Glutamatergic neuron (in vitro differentiated cells): ENCODE data around the gene PRR18. TPM values are rescaled to one million over a fixed set of nuclear protein-coding genes. Genes with fewer than 3 reads are reported as not detected.

Experiments
- DNase-seq: peaks from one replicate; pipeline ENCODE4 v3.0.0; 2022
- H3K27ac Mint-ChIP-seq: one replicate; pipeline ENCODE4 v1.8.0; 2020; ENCODE audit warnings: mild to moderate bottlenecking, mixed read lengths, inconsistent platforms; ENCODE audit not compliant: unreplicated experiment
- H3K27me3 Mint-ChIP-seq: one replicate; pipeline ENCODE4 v1.8.0; 2020; ENCODE audit warnings: mild to moderate bottlenecking, moderate library complexity, mixed read lengths, inconsistent platforms; ENCODE audit not compliant: unreplicated experiment
- H3K36me3 Mint-ChIP-seq: one replicate; pipeline ENCODE4 v1.8.0; 2020; ENCODE audit warnings: mild to moderate bottlenecking, mixed read lengths, inconsistent platforms; ENCODE audit not compliant: unreplicated experiment
- H3K4me1 Mint-ChIP-seq: one replicate; pipeline ENCODE4 v1.8.0; 2020; ENCODE audit warnings: mild to moderate bottlenecking, low read depth, mixed read lengths, inconsistent platforms; ENCODE audit not compliant: unreplicated experiment
- H3K4me3 Mint-ChIP-seq: one replicate; pipeline ENCODE4 v1.8.0; 2020; ENCODE audit warnings: mild to moderate bottlenecking, mixed read lengths, inconsistent platforms; ENCODE audit not compliant: unreplicated experiment
- H3K9me3 Mint-ChIP-seq: one replicate; pipeline ENCODE4 v1.8.0; 2020; ENCODE audit warnings: mild to moderate bottlenecking, moderate library complexity, mixed read lengths, inconsistent platforms; ENCODE audit not compliant: unreplicated experiment
- CTCF ChIP-seq: fragments of 200-600 bp; sonication (generic); IDR thresholded peaks from one replicate; pipeline ENCODE4 v1.5.0; 2021; ENCODE audit not compliant: partially characterized antibody, unreplicated experiment
- total RNA-seq: library from RNA; stranded (reverse); fragmentation: NEBNext Ultra II Directional; extraction: Animal tissue kit (Norgen Biotek cat#: 25700); gene quantifications from one replicate; pipeline ENCODE4 v1.2.1, GENCODE V29; 2021; ENCODE audit not compliant: unreplicated experiment

The PRR18 gene
- total RNA-seq, 1 donor from 2014 or later, result not detected

DNA sequence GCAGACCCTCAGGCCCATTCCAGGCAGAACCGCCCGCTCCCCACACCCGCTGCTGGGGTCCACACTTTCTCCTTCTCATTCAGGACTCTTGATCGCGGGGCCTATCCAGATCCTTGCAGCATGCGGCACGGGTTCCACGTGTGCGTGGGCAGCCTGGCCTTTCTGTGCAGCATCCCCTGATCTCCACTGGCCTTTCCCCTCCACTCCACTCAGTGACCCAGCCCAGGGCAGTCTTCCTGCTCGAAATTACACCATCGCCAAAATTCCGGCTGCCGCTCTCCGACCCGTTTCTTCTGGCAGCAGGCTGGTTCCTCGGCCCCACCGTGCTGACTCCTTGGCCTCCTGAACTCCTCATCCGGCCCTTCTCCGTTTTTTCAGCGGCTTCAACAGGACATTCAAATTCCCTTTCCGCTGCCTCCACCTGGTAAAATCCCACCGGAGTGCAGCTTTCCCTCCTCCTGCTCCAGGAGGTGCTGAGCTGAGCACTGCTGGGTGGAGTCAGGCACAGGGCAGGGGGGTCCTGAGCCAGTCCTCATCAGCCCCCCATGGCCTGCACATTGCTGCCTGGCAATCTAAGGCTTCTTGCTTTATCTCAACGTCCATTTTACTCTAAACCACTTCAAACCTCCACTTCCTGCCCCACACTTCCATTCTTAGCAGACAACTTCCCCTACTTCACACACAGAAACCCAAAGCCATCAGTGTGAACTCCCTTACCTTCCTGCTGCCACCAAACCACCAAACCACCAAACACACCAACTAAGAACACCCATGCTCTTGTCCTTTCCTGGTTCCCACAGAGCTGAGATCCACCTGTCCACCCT lies 25.2 kb upstream of the PRR18 start:
- TF ChIP-seq CTCF, result no peak
- peaks cover 7% of the 10 kb centered on the region for H3K27me3 Mint-ChIP-seq
- H3K4me1 Mint-ChIP-seq, result peaks cover 23% of the 10 kb centered on the region
- H3K4me3 Mint-ChIP-seq, result peak overlapping the region; percentile 30
- peaks cover 13% of the 10 kb centered on the region for H3K36me3 Mint-ChIP-seq
- DNase-seq, result no peak
- peaks cover 3% of the 10 kb centered on the region for H3K9me3 Mint-ChIP-seq
- no peak overlapping the region for H3K27ac Mint-ChIP-seq

DNA sequence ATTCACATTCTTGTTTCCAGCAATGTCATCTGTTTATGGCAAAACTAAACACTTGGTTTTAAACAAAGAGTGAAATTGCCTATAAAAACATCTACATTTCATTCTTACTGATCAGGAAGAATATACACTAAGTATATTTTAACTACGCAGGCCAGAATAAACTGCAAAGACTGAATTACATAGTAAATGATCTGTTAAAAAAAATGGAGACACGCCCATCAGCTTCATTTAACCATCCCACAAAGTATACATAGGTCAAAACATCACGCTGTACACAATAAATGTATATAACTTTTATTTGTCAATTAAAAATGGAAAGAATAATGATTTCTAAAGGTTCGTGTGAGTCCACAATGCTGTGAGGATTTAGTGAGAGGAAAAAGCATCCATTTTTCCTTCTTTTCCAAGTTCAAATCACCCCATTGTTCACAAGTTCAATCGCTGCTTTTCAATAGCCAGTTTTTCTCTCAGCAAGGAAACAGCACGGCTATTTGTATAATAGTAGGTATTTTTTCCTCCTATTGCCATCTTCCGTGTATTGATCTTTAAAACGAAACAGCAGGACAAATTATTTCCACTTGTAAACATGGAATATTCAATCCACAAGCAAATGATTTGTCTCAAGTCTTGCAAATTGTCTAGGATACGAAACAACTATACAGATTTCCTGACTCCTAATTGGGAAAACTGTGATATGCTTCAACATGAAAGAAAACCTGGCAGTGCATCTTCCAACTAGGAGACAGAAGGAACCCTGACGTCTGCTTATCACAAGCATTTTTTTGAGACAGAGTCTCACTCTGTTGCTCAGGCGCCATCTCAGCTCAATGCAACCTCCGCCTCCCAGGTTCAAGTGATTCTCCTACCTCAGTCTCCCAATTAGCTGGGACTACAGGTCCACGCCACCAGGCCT lies 23.6 kb upstream of the PRR18 start:
- Mint-ChIP-seq H3K36me3 (peaks cover 13% of the 10 kb centered on the region), H3K4me3 (no peak overlapping the region), H3K4me1 (peaks cover 21% of the 10 kb centered on the region), H3K9me3 (peaks cover 3% of the 10 kb centered on the region), H3K27me3 (peaks cover 6% of the 10 kb centered on the region), H3K27ac (no peak overlapping the region)
- TF ChIP-seq CTCF, result no peak
- DNase-seq, result no peak

GRCh38 chr6:166330612-166331011 lies 22.4 kb upstream of the PRR18 start:
- no peak overlapping the region for H3K27ac Mint-ChIP-seq
- H3K4me3 Mint-ChIP-seq, result no peak overlapping the region
- peaks cover 13% of the 10 kb centered on the region for H3K36me3 Mint-ChIP-seq
- peak; percentile 16 for TF ChIP-seq CTCF
- H3K27me3 Mint-ChIP-seq, result peaks cover 6% of the 10 kb centered on the region
- H3K4me1 Mint-ChIP-seq, result peaks cover 26% of the 10 kb centered on the region
- peaks cover 3% of the 10 kb centered on the region for H3K9me3 Mint-ChIP-seq
- peak; percentile 83 for DNase-seq

- no peaks in the 10 kb centered on the region for H3K27me3 Mint-ChIP-seq
- H3K27ac Mint-ChIP-seq, result peak overlapping the region; percentile 36
- TF ChIP-seq CTCF, result no peak
- H3K4me3 Mint-ChIP-seq, result no peak overlapping the region
- H3K9me3 Mint-ChIP-seq, result no peaks in the 10 kb centered on the region
- peaks cover 8% of the 10 kb centered on the region for H3K4me1 Mint-ChIP-seq
- no peak for DNase-seq
- H3K36me3 Mint-ChIP-seq, result no peaks in the 10 kb centered on the region
These were observed 17.3 kb upstream of the PRR18 start for GRCh38 chr6:166325383-166326042.
